Brain microvascular endothelial cell (primary cell): ENCODE results near the gene MRPL10.

Experiments
- DNase-seq: peaks from one replicate; pipeline ENCODE4 v3.0.0-alpha.2; 2020
- H3K27ac ChIP-seq: fragments of 250-450 bp; sonication (Bioruptor Pico); 2 replicates; pipeline ENCODE4 v1.5.1; 2020; ENCODE audit warnings: mild to moderate bottlenecking, moderate library complexity
- H3K27me3 ChIP-seq: fragments of 250-450 bp; sonication (Bioruptor Pico); replicated peaks from 2 replicates; pipeline ENCODE4 v1.5.1; 2020; ENCODE audit warnings: mild to moderate bottlenecking
- H3K36me3 ChIP-seq: fragments of 250-450 bp; sonication (Bioruptor Pico); replicated peaks from 2 replicates; pipeline ENCODE4 v1.5.1; 2020; ENCODE audit warnings: mild to moderate bottlenecking
- H3K4me3 ChIP-seq: 2 replicates; pipeline ENCODE4 v1.5.1; 2011; ENCODE audit warnings: low read depth, mild to moderate bottlenecking, control low read depth, low read length, moderate library complexity
- CTCF ChIP-seq: IDR thresholded peaks from 2 replicates; pipeline ENCODE4 v1.5.1; 2011; ENCODE audit warnings: low read depth, mild to moderate bottlenecking, moderate library complexity, low read length, control low read depth, inconsistent platforms; ENCODE audit errors: missing control alignments
- in situ Hi-C: cut with HindIII; loops from 2 replicates; pipeline ENCODE4 v1.10.0; 2017; ENCODE audit warnings: low sequenced_read_pairs, low pct_ligation_motif_present

Gene MRPL10

GRCh38 chr17:47802341-47803022, 28.9 kb downstream of the MRPL10 start:
- TF ChIP-seq CTCF, result peak; percentile 80
- H3K36me3 ChIP-seq, result peaks cover 4% of the 10 kb centered on the region
- peaks cover 9% of the 10 kb centered on the region for H3K27me3 ChIP-seq
- H3K4me3 ChIP-seq, result no peak overlapping the region
- peak; percentile 32 for DNase-seq
- no peak overlapping the region for H3K27ac ChIP-seq
- in situ Hi-C loops, result no loop called here

- no peak overlapping the region for H3K27ac ChIP-seq
- in situ Hi-C loops, result no loop called here
- TF ChIP-seq CTCF, result no peak
- no peak for DNase-seq
- no peak overlapping the region for H3K4me3 ChIP-seq
- peaks cover 9% of the 10 kb centered on the region for H3K27me3 ChIP-seq
- peaks cover 1% of the 10 kb centered on the region for H3K36me3 ChIP-seq
Observed at GRCh38 chr17:47801906-47802305, 29.4 kb downstream of the MRPL10 start.

- peaks cover 9% of the 10 kb centered on the region for H3K27me3 ChIP-seq
- in situ Hi-C loops, result no loop called here
- no peak overlapping the region for H3K27ac ChIP-seq
- no peak for DNase-seq
- no peaks in the 10 kb centered on the region for H3K36me3 ChIP-seq
- H3K4me3 ChIP-seq, result no peak overlapping the region
- TF ChIP-seq CTCF, result no peak
Observed at GRCh38 chr17:47801176-47801765, 30.1 kb downstream of the MRPL10 start.

GRCh38 chr17:47800686-47801085, 30.7 kb downstream of the MRPL10 start:
- in situ Hi-C loops, result no loop called here
- Histone ChIP-seq H3K36me3 (no peaks in the 10 kb centered on the region), H3K4me3 (no peak overlapping the region), H3K27ac (no peak overlapping the region), H3K27me3 (peaks cover 9% of the 10 kb centered on the region)
- TF ChIP-seq CTCF, result no peak
- no peak for DNase-seq

GRCh38 chr17:47797797-47798196, 33.5 kb downstream of the MRPL10 start:
- Histone ChIP-seq H3K27ac (no peak overlapping the region), H3K4me3 (no peak overlapping the region), H3K36me3 (no peaks in the 10 kb centered on the region), H3K27me3 (peaks cover 16% of the 10 kb centered on the region)
- TF ChIP-seq CTCF, result no peak
- DNase-seq, result no peak
- in situ Hi-C loops, result no loop called here

- in situ Hi-C loops, result no loop called here
- TF ChIP-seq CTCF, result no peak
- H3K4me3 ChIP-seq, result no peak overlapping the region
- H3K27ac ChIP-seq, result no peak overlapping the region
- no peaks in the 10 kb centered on the region for H3K36me3 ChIP-seq
- peaks cover 47% of the 10 kb centered on the region for H3K27me3 ChIP-seq
- DNase-seq, result no peak
Observed at GRCh38 chr17:47792979-47793378, 38.4 kb downstream of the MRPL10 start.
